Prostate gland (tissue), 2 donors: ENCODE results near the gene GABPB2. TPM values are rescaled to one million over a fixed set of nuclear protein-coding genes. Genes with fewer than 3 reads are reported as not detected.

Source experiments
- DNase-seq: peaks from one replicate; pipeline ENCODE4 v3.0.0-alpha.2; 2019; ENCODE audit warnings: low spot score
- H3K27ac ChIP-seq, 2 donors: fragments of 200-600 bp; sonication (generic); 2 replicates each; pipeline ENCODE4 v1.5.1; 2017 to 2019
- H3K27me3 ChIP-seq: fragments of 200-600 bp; sonication (generic); replicated peaks from 2 replicates; pipeline ENCODE4 v1.5.1; 2019; ENCODE audit not compliant: insufficient read depth
- H3K36me3 ChIP-seq, 2 donors: fragments of 200-600 bp; sonication (generic); 1 replicate in 1 of 2; 2 replicates in 1 of 2; pipeline versions ENCODE4 v1.5.1 to v1.8.1; 2017 to 2019
- H3K4me1 ChIP-seq: fragments of 200-600 bp; sonication (generic); replicated peaks from 2 replicates; pipeline ENCODE4 v1.5.1; 2019
- H3K4me3 ChIP-seq, 2 donors: fragments of 200-600 bp; sonication (generic); 2 replicates each; pipeline ENCODE4 v1.5.1; 2017 to 2019
- H3K9me3 ChIP-seq: fragments of 200-600 bp; sonication (generic); 2 replicates; pipeline ENCODE4 v1.5.1; 2017
- POLR2A ChIP-seq: fragments of 450-650 bp; IDR thresholded peaks from one replicate; pipeline ENCODE4 v1.6.1; 2016; ENCODE audit warnings: antibody characterized with exemption, mild to moderate bottlenecking
- POLR2AphosphoS5 ChIP-seq: sonication (generic); formaldehyde crosslinking; IDR thresholded peaks from one replicate; pipeline ENCODE4 v1.6.1; 2017; ENCODE audit warnings: antibody characterized with exemption
- WGBS: methylation state at CpG from one replicate; pipeline ENCODE4 v1.1.5; 2018; 5-methylcytosine and 5-hydroxymethylcytosine counted together
- intact Hi-C: fragments of 100-400 bp; cut with DNase I; formaldehyde crosslinking; loops from one replicate; pipeline ENCODE4 v1.14.2; 2022
- total RNA-seq, 2 donors: library from RNA; depleted of rRNA; stranded (reverse); fragments of >200 nt; gene quantifications; one replicate each; pipeline ENCODE4 v1.1.0, GENCODE V29; 2016
- TF ChIP-seq, protein P1 (sequence below), 4 experiments: fragments of 200-600 bp in 2 of 4; fragments of 450-650 bp in 2 of 4; sonication (generic) in 2 of 4; IDR thresholded peaks; 1 replicate in 3 of 4; 2 replicates in 1 of 4; pipeline ENCODE4 v1.5.1; 2016 to 2019; ENCODE audit warnings: antibody characterized with exemption in 4 of 4, mild to moderate bottlenecking in 2 of 4, moderate library complexity in 2 of 4

Gene GABPB2
- total RNA-seq, 2 donors from 2014 or later, result 14.7 to 23.5 TPM

DNA sequence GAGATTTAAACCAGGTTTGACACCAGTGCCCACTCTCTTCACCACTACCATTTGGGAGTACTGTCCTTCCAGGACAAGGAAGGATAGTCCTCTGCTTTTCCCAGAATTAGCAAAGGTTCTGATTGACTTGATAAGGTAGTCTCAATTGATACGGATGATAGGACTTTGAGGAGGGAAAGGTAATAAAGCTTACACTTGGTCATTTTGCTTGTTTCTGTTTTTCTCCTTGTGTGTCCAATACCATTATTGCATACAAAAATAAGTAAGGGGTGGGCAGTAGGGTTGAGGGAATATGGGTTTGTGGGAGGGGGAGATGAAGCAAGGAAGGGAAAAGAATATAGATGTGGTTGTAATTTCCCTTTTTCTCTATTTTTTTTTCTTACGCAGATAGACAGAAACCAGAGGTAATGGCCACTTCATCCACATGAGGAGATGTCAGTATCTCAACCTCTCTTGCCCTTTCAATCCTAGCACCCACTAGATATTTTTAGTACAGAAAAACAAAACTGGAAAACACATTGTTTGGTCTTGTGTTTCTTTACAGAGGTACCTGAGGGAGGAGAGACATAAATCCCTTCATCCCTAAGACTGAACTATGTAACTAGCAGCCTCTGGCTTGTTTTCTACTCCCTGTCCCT, 20.4 kb upstream of the GABPB2 start:
- no peak for DNase-seq
- H3K4me3 ChIP-seq, result no peak overlapping the region
- no peaks in the 10 kb centered on the region for H3K27me3 ChIP-seq
- WGBS, result 74% methylated on average over 2 of the region's 2 CpGs
- no peaks in the 10 kb centered on the region for H3K9me3 ChIP-seq
- peaks cover 6 to 13% of the 10 kb centered on the region in 2 donors for H3K36me3 ChIP-seq
- intact Hi-C loops, result no loop called here
- H3K27ac ChIP-seq, result no peak overlapping the region
- no peak for TF ChIP-seq POLR2A
- TF ChIP-seq POLR2AphosphoS5, result no peak
- TF ChIP-seq, protein P1, sequence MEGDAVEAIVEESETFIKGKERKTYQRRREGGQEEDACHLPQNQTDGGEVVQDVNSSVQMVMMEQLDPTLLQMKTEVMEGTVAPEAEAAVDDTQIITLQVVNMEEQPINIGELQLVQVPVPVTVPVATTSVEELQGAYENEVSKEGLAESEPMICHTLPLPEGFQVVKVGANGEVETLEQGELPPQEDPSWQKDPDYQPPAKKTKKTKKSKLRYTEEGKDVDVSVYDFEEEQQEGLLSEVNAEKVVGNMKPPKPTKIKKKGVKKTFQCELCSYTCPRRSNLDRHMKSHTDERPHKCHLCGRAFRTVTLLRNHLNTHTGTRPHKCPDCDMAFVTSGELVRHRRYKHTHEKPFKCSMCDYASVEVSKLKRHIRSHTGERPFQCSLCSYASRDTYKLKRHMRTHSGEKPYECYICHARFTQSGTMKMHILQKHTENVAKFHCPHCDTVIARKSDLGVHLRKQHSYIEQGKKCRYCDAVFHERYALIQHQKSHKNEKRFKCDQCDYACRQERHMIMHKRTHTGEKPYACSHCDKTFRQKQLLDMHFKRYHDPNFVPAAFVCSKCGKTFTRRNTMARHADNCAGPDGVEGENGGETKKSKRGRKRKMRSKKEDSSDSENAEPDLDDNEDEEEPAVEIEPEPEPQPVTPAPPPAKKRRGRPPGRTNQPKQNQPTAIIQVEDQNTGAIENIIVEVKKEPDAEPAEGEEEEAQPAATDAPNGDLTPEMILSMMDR (IDR thresholded peaks at IDR 0.05), result no peak
- H3K4me1 ChIP-seq, result no peaks in the 10 kb centered on the region

DNA sequence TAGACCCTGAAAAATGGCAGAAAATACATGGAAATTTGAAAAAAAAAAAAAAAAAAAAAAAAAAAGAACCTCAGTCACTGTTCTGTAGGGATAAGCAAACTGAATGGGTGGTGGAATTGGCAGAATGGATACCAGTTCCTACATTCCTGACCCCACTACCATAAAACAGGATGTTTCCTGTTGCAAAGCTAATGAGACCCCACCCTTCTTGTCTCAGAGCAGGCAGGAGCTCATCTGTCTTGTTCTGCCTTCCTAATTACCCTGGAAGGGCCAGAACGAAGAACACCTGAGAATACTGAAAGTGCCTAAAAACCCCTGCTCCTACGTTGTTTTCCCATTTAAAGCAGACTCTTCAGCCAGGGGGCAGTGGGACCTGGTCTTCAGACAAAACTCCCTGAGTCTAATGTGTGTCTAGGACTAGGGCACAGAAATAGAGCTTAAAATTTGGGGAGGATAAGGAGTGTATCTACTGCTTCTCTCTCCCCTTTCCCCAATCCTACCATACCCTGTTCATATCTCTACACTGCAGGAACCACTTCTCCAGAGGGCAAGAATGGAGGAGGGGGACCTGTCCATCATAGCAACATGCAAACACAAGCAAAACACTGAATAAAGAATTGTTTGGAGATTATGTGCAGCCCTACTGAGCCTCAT, 19.1 kb upstream of the GABPB2 start:
- Histone ChIP-seq H3K9me3 (no peaks in the 10 kb centered on the region), H3K27me3 (no peaks in the 10 kb centered on the region), H3K36me3 (peaks cover 6 to 13% of the 10 kb centered on the region in 2 donors), H3K4me3 (no peak overlapping the region), H3K4me1 (peaks cover 10% of the 10 kb centered on the region), H3K27ac (no peak overlapping the region)
- 44% methylated on average over 2 of the region's 2 CpGs for WGBS
- no peak for TF ChIP-seq POLR2AphosphoS5
- intact Hi-C loops, result no loop called here
- DNase-seq, result no peak

DNA sequence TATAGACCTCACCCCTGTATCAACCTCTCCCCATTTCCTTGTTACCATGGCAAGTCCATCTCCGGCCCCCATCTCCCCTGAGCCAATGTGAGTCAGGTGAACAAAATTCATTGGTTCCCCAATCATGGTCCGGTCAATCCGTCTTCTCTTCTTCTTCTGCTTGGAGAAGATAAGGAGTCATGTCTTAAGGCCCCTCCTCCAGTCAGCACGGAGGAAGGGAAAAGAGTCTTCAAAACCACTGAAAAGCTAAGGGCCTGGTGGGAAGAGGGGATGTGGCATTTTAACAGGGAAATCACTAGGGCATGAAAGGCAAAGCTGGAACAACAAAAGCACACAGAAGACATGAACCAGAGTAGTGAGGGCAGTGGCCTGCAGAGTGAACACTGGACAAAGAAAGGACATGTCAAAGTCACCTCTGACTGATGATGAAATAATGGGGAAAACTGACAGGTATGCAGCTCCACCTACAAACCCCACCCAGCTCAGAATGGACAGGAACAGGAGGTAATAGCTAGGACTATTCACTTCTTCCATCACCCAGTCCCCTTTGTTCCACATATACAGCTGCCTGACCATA, 15.5 kb upstream of the GABPB2 start:
- 88% methylated on average over 4 of the region's 4 CpGs for WGBS
- Histone ChIP-seq H3K36me3 (peaks cover 6 to 13% of the 10 kb centered on the region in 2 donors), H3K27ac (peak overlapping the region in 1 of 2 donors; percentile 95), H3K4me3 (no peak overlapping the region), H3K27me3 (no peaks in the 10 kb centered on the region), H3K4me1 (peaks cover 21% of the 10 kb centered on the region), H3K9me3 (no peaks in the 10 kb centered on the region)
- intact Hi-C loops, result no loop called here
- no peak for DNase-seq
- no peak for TF ChIP-seq POLR2A
- TF ChIP-seq, protein P1 (IDR thresholded peaks at IDR 0.05), result no peak
- no peak for TF ChIP-seq POLR2AphosphoS5

DNA sequence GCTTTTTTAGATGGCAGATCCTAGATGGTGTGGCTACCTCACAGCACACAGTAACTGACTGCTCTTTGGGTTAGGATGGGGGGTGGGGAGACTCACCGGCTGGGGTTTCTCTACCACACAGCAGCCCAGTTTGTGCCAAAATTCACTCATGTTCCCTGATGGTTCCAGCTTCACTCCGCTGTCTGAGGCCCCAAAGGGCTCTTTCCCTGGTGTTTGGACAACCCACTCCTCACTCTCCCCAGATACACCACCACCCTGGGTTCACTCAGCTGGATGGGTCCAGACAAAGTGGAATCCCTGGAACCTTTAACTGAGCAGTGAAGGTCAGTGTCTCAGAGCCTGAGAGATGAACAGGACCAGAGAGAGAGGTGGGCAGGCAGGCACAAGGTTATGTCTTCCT, 15.0 kb upstream of the GABPB2 start:
- Histone ChIP-seq H3K27ac (peak overlapping the region; percentile 95), H3K9me3 (no peaks in the 10 kb centered on the region), H3K4me1 (peaks cover 21% of the 10 kb centered on the region), H3K27me3 (no peaks in the 10 kb centered on the region), H3K36me3 (peaks cover 6 to 13% of the 10 kb centered on the region in 2 donors), H3K4me3 (no peak overlapping the region)
- DNase-seq, result no peak
- TF ChIP-seq POLR2A, result no peak
- no peak for TF ChIP-seq POLR2AphosphoS5
- TF ChIP-seq, protein P1 (IDR thresholded peaks at IDR 0.05), result no peak
- intact Hi-C loops, result no loop called here
- 79% methylated on average over 1 of the region's 2 CpGs for WGBS

DNA sequence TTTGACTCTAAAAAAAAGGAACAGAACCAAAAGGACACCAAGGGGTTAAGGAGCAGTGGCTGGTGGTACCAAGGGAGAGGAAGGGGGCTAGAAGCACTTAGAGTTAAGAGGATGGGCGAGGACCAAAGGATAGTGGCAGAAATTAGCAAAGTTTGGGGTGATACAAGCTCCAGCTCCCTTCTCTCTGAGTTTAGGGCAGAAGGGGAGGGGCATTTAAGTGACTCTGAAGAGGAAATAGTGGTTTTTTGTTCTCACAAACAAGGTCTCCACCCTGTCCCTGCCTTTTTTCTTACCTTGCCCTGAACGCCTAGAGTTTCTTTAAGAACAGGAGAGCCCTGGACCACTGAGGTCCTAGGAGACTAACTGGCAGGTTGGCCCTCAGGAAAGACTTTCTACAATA, 14.4 kb upstream of the GABPB2 start:
- peaks cover 6 to 13% of the 10 kb centered on the region in 2 donors for H3K36me3 ChIP-seq
- no peaks in the 10 kb centered on the region for H3K27me3 ChIP-seq
- TF ChIP-seq, protein P1 (IDR thresholded peaks at IDR 0.05), result no peak
- TF ChIP-seq POLR2AphosphoS5, result no peak
- no peak for TF ChIP-seq POLR2A
- H3K4me3 ChIP-seq, result no peak overlapping the region
- 48% methylated on average over 2 of the region's 2 CpGs for WGBS
- intact Hi-C loops, result no loop called here
- H3K4me1 ChIP-seq, result peaks cover 21% of the 10 kb centered on the region
- H3K27ac ChIP-seq, result peak overlapping the region; percentile 95
- no peaks in the 10 kb centered on the region for H3K9me3 ChIP-seq
- no peak for DNase-seq
